Endothelial cell of umbilical vein (primary cell): Measurements from ENCODE around the gene BDH1.

ENCODE experiments used
- EZH2 ChIP-seq: IDR thresholded peaks from 2 replicates; pipeline ENCODE4 v1.6.1; 2012; ENCODE audit warnings: borderline replicate concordance, low read depth, mild to moderate bottlenecking, moderate library complexity, low read length, inconsistent platforms; ENCODE audit not compliant: severe bottlenecking
- FOS ChIP-seq: IDR thresholded peaks from 2 replicates; pipeline ENCODE4 v1.6.1; 2011; ENCODE audit warnings: mild to moderate bottlenecking, low read length, moderate library complexity, borderline replicate concordance; ENCODE audit not compliant: insufficient read depth
- JUN ChIP-seq: IDR thresholded peaks from 2 replicates; pipeline ENCODE4 v1.6.1; 2011; ENCODE audit warnings: borderline replicate concordance, low read depth; ENCODE audit not compliant: insufficient read length, insufficient read depth
- MYC ChIP-seq: IDR thresholded peaks from one replicate; pipeline ENCODE4 v1.6.1; 2011; ENCODE audit warnings: mild to moderate bottlenecking, low read depth, low read length
- POLR2A ChIP-seq: IDR thresholded peaks from 2 replicates; pipeline ENCODE4 v1.6.1; 2012; ENCODE audit warnings: low read depth, mild to moderate bottlenecking, control low read depth, low read length
- POLR2AphosphoS5 ChIP-seq: IDR thresholded peaks from 2 replicates; pipeline ENCODE4 v1.6.1; 2012; ENCODE audit warnings: low read depth, mild to moderate bottlenecking, control low read depth, low read length, moderate library complexity; ENCODE audit not compliant: insufficient read depth
- TF ChIP-seq, protein P1 (sequence below), 2 donors: IDR thresholded peaks; 1 replicate in 1 of 2; 2 replicates in 1 of 2; pipeline ENCODE4 v1.5.1; 2011; ENCODE audit warnings: low read length in 2 of 2, mild to moderate bottlenecking in 2 of 2, moderate library complexity in 2 of 2, control low read depth in 1 of 2, inconsistent platforms in 1 of 2, low read depth in 1 of 2; ENCODE audit not compliant: insufficient read depth in 1 of 2; ENCODE audit errors: extremely low read depth in 1 of 2
- TF ChIP-seq, protein P2 (sequence below): IDR thresholded peaks from 2 replicates; pipeline ENCODE4 v1.6.1; 2011; ENCODE audit not compliant: insufficient read depth, insufficient read length

DNA sequence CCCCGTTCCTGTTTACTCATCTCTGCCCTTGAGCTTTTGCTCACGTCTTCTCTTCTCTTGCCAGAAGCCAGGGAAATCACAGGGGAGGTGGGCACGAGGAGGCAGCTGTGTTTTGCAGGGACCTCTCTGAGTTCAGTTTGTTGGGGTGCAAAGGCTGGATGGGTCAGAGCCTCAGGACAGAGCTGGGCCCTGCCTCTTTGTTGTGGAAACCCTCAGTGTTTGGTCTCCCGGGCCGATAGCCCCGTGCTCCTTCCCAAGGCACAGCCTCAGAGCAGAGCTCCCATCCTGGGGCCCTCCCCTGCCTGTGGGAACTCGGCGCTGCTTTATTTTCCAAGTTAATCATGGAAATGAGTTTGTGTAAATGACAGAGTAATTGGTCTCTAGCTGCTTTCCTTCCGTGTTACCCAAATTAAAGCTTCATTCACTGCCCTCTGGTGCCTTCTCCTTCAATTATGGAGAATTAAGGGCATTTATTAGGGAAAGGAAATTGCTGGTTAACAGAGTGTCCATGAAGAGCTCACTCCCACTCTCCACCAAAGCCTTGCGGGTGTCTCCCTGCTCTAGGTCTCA, 40.9 kb downstream of the BDH1 start:
- TF ChIP-seq POLR2A = no peak
- TF ChIP-seq, protein P1, sequence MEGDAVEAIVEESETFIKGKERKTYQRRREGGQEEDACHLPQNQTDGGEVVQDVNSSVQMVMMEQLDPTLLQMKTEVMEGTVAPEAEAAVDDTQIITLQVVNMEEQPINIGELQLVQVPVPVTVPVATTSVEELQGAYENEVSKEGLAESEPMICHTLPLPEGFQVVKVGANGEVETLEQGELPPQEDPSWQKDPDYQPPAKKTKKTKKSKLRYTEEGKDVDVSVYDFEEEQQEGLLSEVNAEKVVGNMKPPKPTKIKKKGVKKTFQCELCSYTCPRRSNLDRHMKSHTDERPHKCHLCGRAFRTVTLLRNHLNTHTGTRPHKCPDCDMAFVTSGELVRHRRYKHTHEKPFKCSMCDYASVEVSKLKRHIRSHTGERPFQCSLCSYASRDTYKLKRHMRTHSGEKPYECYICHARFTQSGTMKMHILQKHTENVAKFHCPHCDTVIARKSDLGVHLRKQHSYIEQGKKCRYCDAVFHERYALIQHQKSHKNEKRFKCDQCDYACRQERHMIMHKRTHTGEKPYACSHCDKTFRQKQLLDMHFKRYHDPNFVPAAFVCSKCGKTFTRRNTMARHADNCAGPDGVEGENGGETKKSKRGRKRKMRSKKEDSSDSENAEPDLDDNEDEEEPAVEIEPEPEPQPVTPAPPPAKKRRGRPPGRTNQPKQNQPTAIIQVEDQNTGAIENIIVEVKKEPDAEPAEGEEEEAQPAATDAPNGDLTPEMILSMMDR (IDR thresholded peaks at IDR 0.05; ENCODE audit: extremely low read depth in 1 of 2, insufficient read depth in 1 of 2, low read depth in 1 of 2, low read length in 2 of 2) = no peak
- no peak for TF ChIP-seq EZH2
- TF ChIP-seq FOS = no peak
- no peak for TF ChIP-seq MYC
- no peak for TF ChIP-seq JUN
- no peak for TF ChIP-seq POLR2AphosphoS5
- TF ChIP-seq, protein P2, sequence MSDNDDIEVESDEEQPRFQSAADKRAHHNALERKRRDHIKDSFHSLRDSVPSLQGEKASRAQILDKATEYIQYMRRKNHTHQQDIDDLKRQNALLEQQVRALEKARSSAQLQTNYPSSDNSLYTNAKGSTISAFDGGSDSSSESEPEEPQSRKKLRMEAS = no peak
